ENCODE measurements around the gene CD72. TPM values are rescaled to one million over a fixed set of nuclear protein-coding genes. Genes with fewer than 3 reads are reported as not detected.

Gene CD72
- polyA plus RNA-seq, 2 of the 4 experiments (the other 2 are of a cell fraction): 0.44 to 1.2 TPM

- no peak for TF ChIP-seq REST (IDR thresholded peaks at IDR 0.05)
- TF ChIP-seq MAX (IDR thresholded peaks at IDR 0.05): no peak
- TF ChIP-seq EP300 (IDR thresholded peaks at IDR 0.05): no peak
- no peak for TF ChIP-seq CBX8 (IDR thresholded peaks at IDR 0.05)
- no peak for TF ChIP-seq ZFP36 (IDR thresholded peaks at IDR 0.05; ENCODE audit: borderline replicate concordance, partially characterized antibody)
These were observed 10.3 kb upstream of the CD72 start (continued) for GRCh38 chr9:35628389-35628991.

- ATAC-seq (no peak), FAIRE-seq (no peak), DNase-seq (ENCODE audit: low read depth in 1 of 2, low spot score in 1 of 2) (no peak)
- Histone ChIP-seq H3K4me2 (no peak overlapping the region), H3K4me3 (no peak overlapping the region), H3K27ac (no peak overlapping the region), H3K4me1 (no peaks in the 10 kb centered on the region), H3K9me3 (no peaks in the 10 kb centered on the region)
- TF ChIP-seq MYC (IDR thresholded peaks at IDR 0.05; ENCODE audit: borderline replicate concordance, low read length): no peak
- TF ChIP-seq ZFP36 (IDR thresholded peaks at IDR 0.05; ENCODE audit: borderline replicate concordance, partially characterized antibody): no peak
- TF ChIP-seq PBX3 (IDR thresholded peaks at IDR 0.05): no peak
- CTCF ChIA-PET: interaction anchor here (0.6 to 5.7 kb wide), 8 partner anchors 12 to 728 kb away, joined by 3 to 24 read pairs (median 4); no protein-coding TSS in a partner anchor
- WGBS (ENCODE audit: missing lambda C conversion rate): 64% methylated on average over 2 of the region's 2 CpGs
- POLR2A ChIA-PET: no interaction called here
These were observed 9.4 kb upstream of the CD72 start for GRCh38 chr9:35627575-35627974.

GRCh38 chr9:35619800-35620158 is 1.6 kb upstream of the CD72 start:
- TF ChIP-seq HOXA7 (CRISPR knock-in tag; IDR thresholded peaks at IDR 0.05) (no peak), EHF (CRISPR knock-in tag; IDR thresholded peaks at IDR 0.05) (no peak), FOXS1 (CRISPR knock-in tag; IDR thresholded peaks at IDR 0.05) (no peak), GATA3 (IDR thresholded peaks at IDR 0.05; ENCODE audit: borderline replicate concordance) (no peak), ATOH8 (CRISPR knock-in tag; IDR thresholded peaks at IDR 0.05; ENCODE audit: low read depth) (no peak), FOSL2 (IDR thresholded peaks at IDR 0.05) (no peak), FOSL2 (CRISPR knock-in tag; IDR thresholded peaks at IDR 0.05) (no peak), ESRRA (IDR thresholded peaks at IDR 0.05; ENCODE audit: borderline replicate concordance, low read length) (no peak), KDM1A (IDR thresholded peaks at IDR 0.05; ENCODE audit: low read depth) (no peak)
- Histone ChIP-seq H3K27ac (no peak overlapping the region), H3K4me3 (no peak overlapping the region), H3K9me3 (no peaks in the 10 kb centered on the region), H3K4me2 (no peak overlapping the region), H3K4me1 (no peaks in the 10 kb centered on the region)
- ATAC-seq (no peak), FAIRE-seq (no peak), DNase-seq (ENCODE audit: low read depth in 1 of 2, low spot score in 1 of 2) (no peak)
- WGBS (ENCODE audit: missing lambda C conversion rate): 63% methylated on average over 2 of the region's 2 CpGs
- POLR2A ChIA-PET: interaction anchor here (0.6 kb wide), 2 partner anchors 33 to 973 kb away, joined by 3 read pairs; no protein-coding TSS in a partner anchor
- CTCF ChIA-PET: interaction anchor here (0.9 to 2.5 kb wide), 8 partner anchors 9 to 635 kb away, joined by 3 to 22 read pairs (median 4); partner anchors contain the start of genes CCDC107 and RMRP

All from A549 (cell line).